ENCODE data around the gene TCF12. TPM values are rescaled to one million over a fixed set of nuclear protein-coding genes. Genes with fewer than 3 reads are reported as not detected.

TCF12 gene
- total RNA-seq, 4 donors from 2014 or later = 50.5 to 117 (median 89.8) TPM

GRCh38 chr15:57335293-57335715 is 416.9 kb downstream of the TCF12 start:
- no peak for DNase-seq (ENCODE audit: low spot score in 2 of 2)
- intact Hi-C loops (cut with DNase I; ENCODE audit: low total_unique reads) = loop anchor here (5.0 kb wide), 1 partner anchor 192 kb away; no protein-coding TSS in a partner anchor
- TF ChIP-seq POLR2A (IDR thresholded peaks at IDR 0.05) (no peak), CTCF (IDR thresholded peaks at IDR 0.05) (no peak)
- H3K4me3 ChIP-seq (ENCODE audit: low read depth, poor library complexity, severe bottlenecking) = no peak overlapping the region
- WGBS, 2 donors = 73 to 81% methylated on average over 6 of the region's 6 CpGs

GRCh38 chr15:57335719-57336118 is 417.3 kb downstream of the TCF12 start:
- intact Hi-C loops (cut with DNase I; ENCODE audit: low total_unique reads) = loop anchor here (5.0 kb wide), 1 partner anchor 192 kb away; no protein-coding TSS in a partner anchor
- DNase-seq (ENCODE audit: low spot score in 2 of 2) = no peak
- WGBS, 2 donors = 59 to 67% methylated on average over 7 of the region's 7 CpGs
- TF ChIP-seq CTCF (IDR thresholded peaks at IDR 0.05) (no peak), POLR2A (IDR thresholded peaks at IDR 0.05) (no peak)
- no peak overlapping the region for H3K4me3 ChIP-seq (ENCODE audit: low read depth, poor library complexity, severe bottlenecking)

- intact Hi-C loops (cut with DNase I; ENCODE audit: low total_unique reads) = loop anchor here (5.0 kb wide), 1 partner anchor 189 kb away; no protein-coding TSS in a partner anchor
- peak in 1 of 2 donors; percentile 90 for DNase-seq (ENCODE audit: low spot score in 2 of 2)
- no peak for TF ChIP-seq CTCF (IDR thresholded peaks at IDR 0.05)
- TF ChIP-seq POLR2A (IDR thresholded peaks at IDR 0.05) = no peak
- H3K4me3 ChIP-seq (ENCODE audit: low read depth, poor library complexity, severe bottlenecking) = no peak overlapping the region
- 47 to 55% methylated on average over 13 to 15 of the region's 15 CpGs for WGBS, 2 donors
Measured at GRCh38 chr15:57337868-57338411, 419.5 kb downstream of the TCF12 start.

GRCh38 chr15:57339321-57339720 is 420.9 kb downstream of the TCF12 start:
- no peak for TF ChIP-seq POLR2A (IDR thresholded peaks at IDR 0.05)
- intact Hi-C loops (cut with DNase I; ENCODE audit: low total_unique reads) = loop anchor here (5.0 kb wide), 1 partner anchor 188 kb away; no protein-coding TSS in a partner anchor
- no peak for DNase-seq (ENCODE audit: low spot score in 2 of 2)
- WGBS, 2 donors = 88 to 92% methylated on average over 5 of the region's 5 CpGs
- H3K4me3 ChIP-seq (ENCODE audit: low read depth, poor library complexity, severe bottlenecking) = no peak overlapping the region

Other genes starting within 250 kb of the TCF12 start
- gene ZNF280D, start 185.1 kb upstream of the TCF12 start, total RNA-seq = 10 to 100 TPM; 22.8 to 30.8 (median 25.9) TPM